Stimulated activated CD8-positive, alpha-beta memory T cell treated with anti-CD3 and anti-CD28 coated beads, Interleukin-2, amount 100 ng/mL, for 48 hours (primary cell): ENCODE results near the gene ERI3.

Source experiments
- DNase-seq, 2 donors: peaks; one replicate each; pipeline ENCODE4 v3.0.0-alpha.2; 2020; ENCODE audit warnings: low read depth in 2 of 2

The ERI3 gene

GRCh38 chr1:44237721-44238457, 117.2 kb downstream of the ERI3 start:
- DNase-seq = peak; percentile 34 to 38

DNA sequence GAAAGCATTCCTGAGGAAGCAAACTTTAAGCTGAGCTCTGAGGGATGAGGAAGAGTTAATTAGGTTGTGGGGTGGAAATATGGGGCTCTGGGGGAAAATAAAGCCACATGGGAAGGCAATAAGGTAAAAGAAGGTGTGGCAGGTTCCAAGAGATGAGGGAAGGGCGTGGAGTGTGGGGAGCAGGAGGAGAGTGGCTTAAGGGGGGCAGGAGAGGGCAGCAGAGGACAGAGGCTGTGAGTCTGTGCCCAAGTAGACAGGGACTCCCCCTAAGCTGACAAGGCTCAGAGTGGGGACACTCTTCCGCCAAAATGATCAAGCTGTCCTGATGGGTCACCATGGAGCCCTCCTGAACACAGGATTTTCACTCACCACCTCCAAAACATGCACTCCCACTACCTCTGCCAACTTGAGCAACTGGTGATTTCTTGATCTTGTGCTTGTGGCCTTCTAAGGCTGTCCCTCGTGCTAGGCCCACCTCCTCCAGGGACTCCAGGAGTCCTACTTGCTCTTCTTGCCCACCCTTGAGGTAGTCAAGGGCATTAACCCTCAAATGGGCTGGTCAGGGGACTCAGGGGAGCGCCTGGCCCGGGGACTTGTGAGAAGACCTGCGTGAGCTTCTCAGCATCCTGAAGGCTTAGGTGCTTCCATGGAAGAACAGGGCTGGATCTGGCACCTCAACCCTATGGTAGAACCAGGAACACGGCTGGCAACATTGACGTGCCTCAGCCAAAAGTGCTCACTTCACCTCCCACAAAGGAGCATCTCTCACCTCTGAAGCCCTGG, 118.4 kb downstream of the ERI3 start:
- no peak for DNase-seq

DNA sequence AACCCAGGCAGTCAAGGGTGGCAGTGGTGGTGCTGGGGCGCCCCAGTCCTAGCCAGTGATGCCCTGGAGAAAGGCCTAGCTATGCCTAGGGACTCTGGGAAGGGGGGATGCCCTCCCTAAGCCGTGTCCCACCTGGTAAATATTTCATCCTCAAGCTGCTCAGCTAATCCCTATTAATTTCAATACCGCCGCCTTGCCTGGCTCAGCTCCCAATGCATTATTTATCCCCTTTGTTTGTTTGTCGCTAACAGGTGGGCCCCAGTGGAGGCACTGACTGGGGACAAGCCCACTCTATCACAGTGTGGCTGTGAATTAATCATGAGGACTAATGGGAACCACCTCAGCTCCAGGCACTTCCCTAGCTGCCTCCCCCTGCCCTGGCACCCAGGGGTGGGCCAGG, 119.2 kb downstream of the ERI3 start:
- no peak for DNase-seq

GRCh38 chr1:44233593-44233992, 121.5 kb downstream of the ERI3 start:
- DNase-seq = no peak

DNA sequence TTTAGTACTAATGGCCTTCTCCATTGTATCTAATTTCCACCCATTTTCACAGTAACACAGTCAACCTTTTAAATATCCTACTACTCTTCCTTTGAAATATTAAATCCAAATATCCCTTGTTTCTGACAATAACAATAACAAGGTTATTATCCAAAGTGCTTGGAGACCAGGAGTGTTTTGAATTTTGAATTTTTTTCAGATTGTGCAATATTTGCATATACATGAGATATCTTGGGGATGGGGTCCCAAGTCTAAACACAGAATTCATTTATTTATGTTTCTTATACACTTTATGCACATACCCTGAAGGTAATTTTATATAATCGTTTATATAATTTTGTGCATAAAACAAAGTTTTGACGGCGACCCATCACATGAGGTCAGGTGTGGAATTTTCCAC, 124.3 kb downstream of the ERI3 start:
- DNase-seq = no peak

DNA sequence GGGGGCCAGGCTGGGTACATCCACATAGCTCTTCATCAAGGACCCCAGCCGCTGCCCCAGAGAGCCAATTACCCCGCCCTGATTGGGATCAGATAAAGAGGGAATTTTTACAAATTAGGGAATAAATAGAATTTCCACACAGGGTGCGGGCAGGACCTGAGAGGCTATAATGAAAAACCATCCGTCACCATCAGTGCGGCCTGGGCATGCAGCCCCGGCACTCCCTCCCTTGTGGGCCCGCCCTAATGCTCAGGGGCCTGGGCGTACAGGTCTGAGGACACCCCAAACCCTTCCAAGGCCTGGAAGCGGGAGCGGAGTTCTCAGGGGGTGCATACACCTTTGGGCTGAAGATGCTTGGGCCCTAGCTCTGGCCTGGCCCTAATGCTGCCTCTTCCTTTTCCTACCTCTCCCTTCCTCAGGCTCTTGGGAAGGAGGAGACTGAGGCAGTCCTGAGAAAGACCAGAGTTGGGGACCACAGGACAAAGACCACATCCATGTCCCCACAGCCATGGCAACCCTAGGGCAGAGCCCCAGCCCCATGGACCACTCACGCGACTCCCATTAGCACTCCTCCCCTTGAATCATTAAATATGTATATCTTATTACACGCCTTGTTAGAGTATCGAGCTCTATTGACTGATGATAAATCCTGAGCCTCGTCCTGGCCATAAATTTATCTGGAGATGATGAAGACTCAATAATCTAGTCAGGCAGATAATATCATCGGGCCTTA, 125.5 kb downstream of the ERI3 start:
- no peak for DNase-seq

DNA sequence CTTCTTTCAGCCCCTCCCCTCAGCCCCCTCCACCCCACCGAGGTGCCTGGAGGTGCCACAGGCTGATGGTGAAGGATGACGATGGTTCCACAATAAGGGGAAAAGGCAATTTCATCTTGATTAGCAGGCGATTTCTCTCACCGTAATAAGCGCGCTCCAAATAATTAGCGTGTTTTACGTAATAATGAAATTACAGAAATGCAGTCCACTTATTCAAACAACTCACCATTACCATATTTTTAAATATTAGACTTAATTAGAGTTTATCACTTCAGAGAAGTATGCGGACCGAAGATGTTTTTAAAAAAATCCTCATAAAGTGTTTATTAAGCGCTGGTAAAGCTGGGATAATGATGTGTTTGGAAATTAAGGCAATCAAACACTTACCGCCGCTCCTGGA, 126.8 kb downstream of the ERI3 start:
- no peak for DNase-seq

GRCh38 chr1:44227211-44227610, 127.8 kb downstream of the ERI3 start:
- no peak for DNase-seq

DNA sequence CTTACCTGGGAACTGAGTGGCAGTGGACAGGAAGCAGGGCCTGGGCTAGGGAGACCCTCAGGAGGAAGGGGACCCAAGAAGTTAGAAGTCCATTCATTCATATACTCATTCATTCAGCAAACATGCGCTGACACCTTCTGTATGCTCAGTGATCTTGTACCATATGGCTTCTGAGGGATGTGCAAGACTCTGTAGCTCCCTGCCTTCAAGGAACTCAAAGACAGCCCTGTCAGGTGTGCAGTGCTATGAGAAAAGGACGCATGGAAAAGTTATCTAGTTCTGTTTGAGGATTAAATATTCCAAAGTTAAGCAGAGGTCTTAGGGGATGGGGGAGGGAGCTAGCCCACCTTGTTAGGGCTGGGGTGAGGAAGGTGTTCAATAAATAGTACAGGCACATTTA, 129.3 kb downstream of the ERI3 start:
- no peak for DNase-seq

GRCh38 chr1:44223187-44223610, 131.9 kb downstream of the ERI3 start:
- no peak for DNase-seq

DNA sequence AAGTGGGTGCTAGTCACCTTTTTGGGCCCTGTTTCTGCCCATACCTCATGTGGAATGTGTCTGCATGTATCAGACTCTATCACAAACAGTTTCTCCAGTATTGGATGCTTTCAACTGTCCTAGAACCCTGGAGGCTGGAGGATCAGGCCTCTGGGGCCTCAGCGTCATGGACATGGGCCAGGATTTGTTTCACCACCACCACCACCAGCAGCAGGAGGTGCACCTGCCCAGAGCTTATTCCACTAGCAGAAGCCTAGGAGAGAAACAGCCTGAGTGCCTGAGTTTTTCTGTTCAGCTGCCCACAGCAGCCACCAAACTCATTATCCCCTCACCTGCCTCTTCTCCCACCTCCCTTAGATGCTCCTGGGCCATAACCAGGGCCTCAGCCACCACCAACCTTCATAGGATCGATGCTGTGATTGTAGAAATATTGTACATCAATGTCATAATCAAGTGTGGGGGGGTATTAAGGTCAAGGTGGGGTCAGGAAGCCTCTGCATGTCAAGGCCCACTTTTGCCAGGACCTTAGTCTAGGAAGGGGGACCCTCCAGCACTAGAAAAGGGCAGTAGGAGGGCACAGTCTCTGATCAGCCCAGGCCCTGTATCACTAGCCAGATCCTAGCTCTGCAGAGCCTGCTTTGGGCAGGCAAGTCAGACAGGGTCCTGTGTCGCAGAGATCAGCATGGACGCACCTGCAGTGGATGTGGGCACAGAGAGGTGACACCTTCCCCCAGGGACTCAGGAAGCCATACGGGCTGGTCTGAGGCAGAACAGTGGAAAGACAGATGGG, 132.5 kb downstream of the ERI3 start:
- no peak for DNase-seq

GRCh38 chr1:44221769-44222168, 133.3 kb downstream of the ERI3 start:
- no peak for DNase-seq

GRCh38 chr1:44220755-44221154, 134.3 kb downstream of the ERI3 start:
- DNase-seq = no peak

GRCh38 chr1:44220001-44220751, 134.9 kb downstream of the ERI3 start:
- DNase-seq = no peak

DNA sequence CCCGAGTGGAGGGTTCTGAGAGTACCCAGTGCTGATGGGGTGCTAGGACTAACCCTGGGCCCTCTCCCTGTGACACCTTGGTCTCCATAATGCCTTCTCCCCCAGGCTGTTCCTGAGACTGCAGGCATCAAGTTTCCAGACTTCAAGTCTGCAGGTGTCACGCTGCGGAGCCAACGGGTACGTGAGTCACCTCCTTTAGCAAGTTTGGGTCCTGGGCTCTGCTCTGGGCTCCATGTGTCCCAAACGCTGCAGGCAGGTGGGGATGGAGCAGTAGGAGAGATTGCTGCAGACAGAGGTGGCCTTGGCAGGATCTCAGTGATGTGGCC, 135.8 kb downstream of the ERI3 start:
- no peak for DNase-seq

DNA sequence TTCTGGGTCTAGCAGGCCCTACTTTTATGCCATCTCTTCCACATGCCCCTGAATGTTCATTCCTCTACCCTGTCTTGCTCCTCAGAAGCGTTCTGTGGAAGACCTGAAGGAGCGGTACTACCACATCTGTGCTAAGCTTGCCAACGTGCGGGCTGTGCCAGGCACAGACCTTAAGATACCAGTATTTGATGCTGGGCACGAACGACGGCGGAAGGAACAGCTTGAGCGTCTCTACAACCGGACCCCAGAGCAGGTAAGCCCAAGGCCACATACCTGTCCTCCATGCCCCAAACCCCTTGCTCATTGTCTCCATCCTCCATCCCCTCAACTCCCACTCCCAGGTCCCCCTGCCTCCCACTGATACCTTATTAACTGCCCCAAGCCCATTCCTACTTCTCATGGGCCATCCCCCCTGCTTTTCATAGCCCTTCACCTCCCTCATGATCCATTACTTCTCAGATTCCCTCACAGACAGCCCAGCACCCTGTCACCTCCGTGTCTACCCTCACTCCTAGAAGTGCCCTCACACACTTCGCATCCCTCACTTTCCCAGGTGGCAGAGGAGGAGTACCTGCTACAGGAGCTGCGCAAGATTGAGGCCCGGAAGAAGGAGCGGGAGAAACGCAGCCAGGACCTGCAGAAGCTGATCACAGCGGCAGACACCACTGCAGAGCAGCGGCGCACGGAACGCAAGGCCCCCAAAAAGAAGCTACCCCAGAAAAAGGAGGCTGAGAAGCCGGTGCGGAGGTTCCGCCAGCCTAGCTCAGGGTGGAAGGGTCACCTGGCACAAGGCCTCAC, 136.4 kb downstream of the ERI3 start:
- DNase-seq = no peak

DNA sequence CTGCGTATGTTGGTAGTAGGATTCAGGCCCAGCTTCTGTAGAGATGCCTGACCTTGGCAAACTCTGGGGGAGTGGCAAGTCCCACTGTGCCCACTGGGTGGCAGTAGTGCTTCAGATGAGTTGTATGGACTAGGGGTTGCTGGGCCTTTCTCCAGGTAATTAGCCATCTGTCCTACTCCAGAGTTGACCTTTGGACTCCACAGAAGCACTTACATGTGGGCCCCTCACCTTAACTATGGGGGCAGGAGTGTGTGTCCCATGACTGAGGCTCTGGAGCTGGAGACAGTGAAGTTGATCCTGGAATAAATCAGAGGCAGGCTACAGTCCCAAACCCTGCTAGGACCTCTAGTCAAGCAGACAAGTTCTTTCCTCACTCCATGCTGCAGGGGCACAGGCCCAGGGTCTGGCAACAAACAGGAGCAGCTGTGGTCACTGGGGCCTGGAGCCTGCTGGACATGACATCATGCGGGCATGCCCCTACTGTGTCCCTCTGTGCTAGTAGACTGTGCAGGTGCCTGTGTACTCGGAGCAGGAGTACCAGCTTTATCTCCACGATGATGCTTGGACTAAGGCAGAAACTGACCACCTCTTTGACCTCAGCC, 137.1 kb downstream of the ERI3 start:
- peak; percentile 57 to 61 for DNase-seq

GRCh38 chr1:44213222-44214112, 141.6 kb downstream of the ERI3 start, which contains the start of gene DMAP1:
Gene DMAP1 (plus strand): TSS chr1:44213471. CDS start chr1:44213754, 283 bp downstream.
- peak; percentile 68 to 73 for DNase-seq
